ENCODE data around the gene TCP11L2.

GRCh38 chr12:106271575-106272505, 30.7 kb upstream of the TCP11L2 start:
- TF ChIP-seq, protein P1, sequence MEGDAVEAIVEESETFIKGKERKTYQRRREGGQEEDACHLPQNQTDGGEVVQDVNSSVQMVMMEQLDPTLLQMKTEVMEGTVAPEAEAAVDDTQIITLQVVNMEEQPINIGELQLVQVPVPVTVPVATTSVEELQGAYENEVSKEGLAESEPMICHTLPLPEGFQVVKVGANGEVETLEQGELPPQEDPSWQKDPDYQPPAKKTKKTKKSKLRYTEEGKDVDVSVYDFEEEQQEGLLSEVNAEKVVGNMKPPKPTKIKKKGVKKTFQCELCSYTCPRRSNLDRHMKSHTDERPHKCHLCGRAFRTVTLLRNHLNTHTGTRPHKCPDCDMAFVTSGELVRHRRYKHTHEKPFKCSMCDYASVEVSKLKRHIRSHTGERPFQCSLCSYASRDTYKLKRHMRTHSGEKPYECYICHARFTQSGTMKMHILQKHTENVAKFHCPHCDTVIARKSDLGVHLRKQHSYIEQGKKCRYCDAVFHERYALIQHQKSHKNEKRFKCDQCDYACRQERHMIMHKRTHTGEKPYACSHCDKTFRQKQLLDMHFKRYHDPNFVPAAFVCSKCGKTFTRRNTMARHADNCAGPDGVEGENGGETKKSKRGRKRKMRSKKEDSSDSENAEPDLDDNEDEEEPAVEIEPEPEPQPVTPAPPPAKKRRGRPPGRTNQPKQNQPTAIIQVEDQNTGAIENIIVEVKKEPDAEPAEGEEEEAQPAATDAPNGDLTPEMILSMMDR (IDR thresholded peaks at IDR 0.05): no peak
- TF ChIP-seq POLR2A (IDR thresholded peaks at IDR 0.05; ENCODE audit: low read depth) (no peak), POLR2AphosphoS5 (IDR thresholded peaks at IDR 0.05) (no peak)

Data from esophagus muscularis mucosa (tissue), 3 donors.